A673 (cell line): ENCODE results near the gene CBLC. TPM values are rescaled to one million over a fixed set of nuclear protein-coding genes. Genes with fewer than 3 reads are reported as not detected.

Source experiments
- BruUV-seq: library from RNA; stranded (reverse); fragments of 400-500 nt; replicated peaks from 2 replicates; lab custom pipeline; 2021; lab: Mats Ljungman, UMichigan
- CTCF ChIA-PET: fragments of 300-600 bp; sonication (Branson Sonifier 250); formaldehyde crosslinking; loops from one replicate; lab custom pipeline; 2022; ENCODE audit warnings: antibody characterized with exemption; lab: Charles Lee
- POLR2A ChIA-PET: fragments of 300-600 bp; sonication (Branson Sonifier 250); formaldehyde crosslinking; loops from one replicate; lab custom pipeline; 2022; ENCODE audit warnings: antibody characterized with exemption; ENCODE audit not compliant: low non-redundant PET; lab: Charles Lee
- DNase-seq: peaks from one replicate; pipeline ENCODE4 v3.0.0-alpha.2; 2015; ENCODE audit warnings: low spot score
- H3K27ac ChIP-seq: fragments of 200-600 bp; sonication (generic); 2 replicates; pipeline ENCODE4 v1.5.1; 2016; ENCODE audit warnings: mixed run types, low read depth, mild to moderate bottlenecking, mixed read lengths, antibody characterized with exemption, low read length; ENCODE audit not compliant: poor library complexity, severe bottlenecking
- H3K27me3 ChIP-seq: fragments of 200-600 bp; sonication (generic); replicated peaks from 2 replicates; pipeline ENCODE4 v1.6.1; 2017; ENCODE audit warnings: mixed run types, low read depth, mild to moderate bottlenecking, mixed read lengths, antibody characterized with exemption, low read length; ENCODE audit not compliant: insufficient read depth, poor library complexity
- H3K36me3 ChIP-seq: fragments of 200-600 bp; sonication (generic); 2 replicates; pipeline ENCODE4 v1.6.1; 2016; ENCODE audit warnings: mixed run types, mild to moderate bottlenecking, mixed read lengths, antibody characterized with exemption, low read length; ENCODE audit not compliant: insufficient read depth, poor library complexity, severe bottlenecking
- H3K4me1 ChIP-seq: fragments of 200-600 bp; sonication (generic); 2 replicates; pipeline ENCODE4 v1.6.1; 2017; ENCODE audit warnings: mixed run types, mild to moderate bottlenecking, mixed read lengths, antibody characterized with exemption, low read length; ENCODE audit not compliant: insufficient read depth, poor library complexity, severe bottlenecking
- H3K4me3 ChIP-seq: fragments of 200-600 bp; sonication (generic); 2 replicates; pipeline ENCODE4 v1.5.1; 2016; ENCODE audit warnings: low read depth, mixed run types, mild to moderate bottlenecking, mixed read lengths, low read length; ENCODE audit not compliant: poor library complexity, severe bottlenecking
- H3K9me3 ChIP-seq: fragments of 200-600 bp; sonication (generic); 2 replicates; pipeline ENCODE4 v1.6.1; 2016; ENCODE audit warnings: mixed run types, low read depth, mild to moderate bottlenecking, mixed read lengths, antibody characterized with exemption, low read length; ENCODE audit not compliant: poor library complexity, severe bottlenecking
- EZH2 ChIP-seq: fragments of 200-600 bp; sonication (generic); IDR thresholded peaks from 2 replicates; pipeline ENCODE4 v1.6.1; 2017; ENCODE audit warnings: borderline replicate concordance, low read depth, mild to moderate bottlenecking, mixed read lengths, antibody characterized with exemption, low read length; ENCODE audit not compliant: poor library complexity, severe bottlenecking
- intact Hi-C: fragments of 100-400 bp; cut with micrococcal nuclease; formaldehyde crosslinking; loops from one replicate; pipeline ENCODE4 v1.10.0; 2022; ENCODE audit not compliant: unreplicated experiment
- total RNA-seq: library from RNA; stranded (reverse); gene quantifications from 2 replicates; pipeline ENCODE4 v1.2.3, GENCODE V29; 2021
- TF ChIP-seq, protein P1 (sequence below): fragments of 300-800, 200-600 bp; sonication (generic); conservative IDR thresholded peaks from 2 replicates; pipeline ENCODE4 v1.5.1; 2017; ENCODE audit warnings: low read depth, mild to moderate bottlenecking, antibody characterized with exemption, low read length, moderate library complexity, mixed read lengths

The CBLC gene
- total RNA-seq, 1 experiment from 2014 or later, result not detected

DNA sequence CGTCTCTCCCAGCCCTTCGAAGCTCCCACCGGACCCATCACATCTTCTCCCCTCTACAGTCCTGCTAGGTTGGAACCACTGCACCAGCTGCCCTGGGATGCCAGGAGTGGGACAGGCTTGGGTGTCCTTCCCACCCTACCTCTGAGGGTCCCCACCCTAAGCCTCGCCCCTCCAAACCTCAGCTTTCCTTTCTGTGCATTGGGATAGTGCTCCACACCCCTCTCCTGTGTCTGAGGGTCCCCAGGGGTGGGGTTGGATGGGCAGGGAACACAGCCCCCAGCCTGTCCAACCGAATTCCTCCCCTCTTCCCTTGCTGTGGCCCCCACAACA is 31.1 kb upstream of the CBLC start:
- peaks cover 35% of the 10 kb centered on the region for H3K4me1 ChIP-seq
- intact Hi-C loops, result no loop called here
- POLR2A ChIA-PET, result no interaction called here

DNA sequence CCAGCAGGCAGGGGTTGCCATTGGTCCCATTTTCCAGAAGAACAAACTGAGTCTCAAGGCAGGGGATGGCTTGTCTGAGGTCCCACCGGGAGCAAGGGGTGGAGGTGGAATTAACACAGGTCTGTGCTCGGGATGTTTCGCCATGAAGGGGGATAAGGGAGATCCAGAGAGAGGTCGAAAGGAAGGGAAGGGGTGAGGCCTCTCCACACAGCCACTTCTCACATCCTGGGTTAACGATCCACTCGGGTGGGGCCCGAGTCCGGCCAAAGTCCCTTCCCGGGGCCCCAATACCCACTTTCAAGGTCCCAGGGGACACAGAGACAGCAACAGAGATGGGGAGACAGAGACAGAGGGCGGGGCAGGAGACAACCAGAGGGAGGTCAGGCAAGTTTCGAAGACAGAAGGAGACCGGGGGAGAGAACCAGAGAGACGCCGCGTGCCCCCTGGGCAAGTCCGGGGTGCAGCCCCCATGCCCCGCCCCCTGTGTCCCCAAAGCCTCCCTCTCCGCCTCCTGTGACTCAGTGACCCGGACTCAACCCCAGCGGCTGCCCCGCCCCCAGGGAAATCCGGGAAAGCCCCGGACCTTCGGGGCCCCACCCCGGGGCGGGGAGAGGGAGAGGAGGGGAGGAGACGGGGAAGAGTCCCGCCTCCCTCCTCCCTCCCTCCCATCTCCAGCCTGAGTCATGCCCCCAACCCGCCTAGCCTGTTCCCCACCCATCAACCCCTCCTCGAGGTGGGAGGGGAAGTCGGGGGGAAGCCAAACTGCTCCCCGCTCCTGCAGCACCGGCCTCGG is 30.5 kb upstream of the CBLC start:
- ChIA-PET CTCF (no interaction called here), POLR2A (no interaction called here)
- peak; percentile 91 for DNase-seq
- BruUV-seq, result no TSS peak
- H3K4me1 ChIP-seq, result peaks cover 30% of the 10 kb centered on the region
- TF ChIP-seq, protein P1, sequence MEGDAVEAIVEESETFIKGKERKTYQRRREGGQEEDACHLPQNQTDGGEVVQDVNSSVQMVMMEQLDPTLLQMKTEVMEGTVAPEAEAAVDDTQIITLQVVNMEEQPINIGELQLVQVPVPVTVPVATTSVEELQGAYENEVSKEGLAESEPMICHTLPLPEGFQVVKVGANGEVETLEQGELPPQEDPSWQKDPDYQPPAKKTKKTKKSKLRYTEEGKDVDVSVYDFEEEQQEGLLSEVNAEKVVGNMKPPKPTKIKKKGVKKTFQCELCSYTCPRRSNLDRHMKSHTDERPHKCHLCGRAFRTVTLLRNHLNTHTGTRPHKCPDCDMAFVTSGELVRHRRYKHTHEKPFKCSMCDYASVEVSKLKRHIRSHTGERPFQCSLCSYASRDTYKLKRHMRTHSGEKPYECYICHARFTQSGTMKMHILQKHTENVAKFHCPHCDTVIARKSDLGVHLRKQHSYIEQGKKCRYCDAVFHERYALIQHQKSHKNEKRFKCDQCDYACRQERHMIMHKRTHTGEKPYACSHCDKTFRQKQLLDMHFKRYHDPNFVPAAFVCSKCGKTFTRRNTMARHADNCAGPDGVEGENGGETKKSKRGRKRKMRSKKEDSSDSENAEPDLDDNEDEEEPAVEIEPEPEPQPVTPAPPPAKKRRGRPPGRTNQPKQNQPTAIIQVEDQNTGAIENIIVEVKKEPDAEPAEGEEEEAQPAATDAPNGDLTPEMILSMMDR, result no peak
- TF ChIP-seq EZH2, result no peak
- peak overlapping the region; percentile 74 for H3K27ac ChIP-seq
- no peaks in the 10 kb centered on the region for H3K36me3 ChIP-seq
- H3K4me3 ChIP-seq, result peak overlapping the region; percentile 67
- intact Hi-C loops, result no loop called here
- H3K9me3 ChIP-seq, result no peaks in the 10 kb centered on the region
- no peaks in the 10 kb centered on the region for H3K27me3 ChIP-seq

More for the DNA sequence above, 31.1 kb upstream of the CBLC start:
- Histone ChIP-seq H3K4me3 (no peak overlapping the region), H3K27me3 (no peaks in the 10 kb centered on the region), H3K36me3 (no peaks in the 10 kb centered on the region), H3K9me3 (no peaks in the 10 kb centered on the region), H3K27ac (no peak overlapping the region)
- TF ChIP-seq, protein P1, result no peak
- TF ChIP-seq EZH2, result no peak
- CTCF ChIA-PET, result no interaction called here
- DNase-seq, result no peak
- no TSS peak for BruUV-seq

DNA sequence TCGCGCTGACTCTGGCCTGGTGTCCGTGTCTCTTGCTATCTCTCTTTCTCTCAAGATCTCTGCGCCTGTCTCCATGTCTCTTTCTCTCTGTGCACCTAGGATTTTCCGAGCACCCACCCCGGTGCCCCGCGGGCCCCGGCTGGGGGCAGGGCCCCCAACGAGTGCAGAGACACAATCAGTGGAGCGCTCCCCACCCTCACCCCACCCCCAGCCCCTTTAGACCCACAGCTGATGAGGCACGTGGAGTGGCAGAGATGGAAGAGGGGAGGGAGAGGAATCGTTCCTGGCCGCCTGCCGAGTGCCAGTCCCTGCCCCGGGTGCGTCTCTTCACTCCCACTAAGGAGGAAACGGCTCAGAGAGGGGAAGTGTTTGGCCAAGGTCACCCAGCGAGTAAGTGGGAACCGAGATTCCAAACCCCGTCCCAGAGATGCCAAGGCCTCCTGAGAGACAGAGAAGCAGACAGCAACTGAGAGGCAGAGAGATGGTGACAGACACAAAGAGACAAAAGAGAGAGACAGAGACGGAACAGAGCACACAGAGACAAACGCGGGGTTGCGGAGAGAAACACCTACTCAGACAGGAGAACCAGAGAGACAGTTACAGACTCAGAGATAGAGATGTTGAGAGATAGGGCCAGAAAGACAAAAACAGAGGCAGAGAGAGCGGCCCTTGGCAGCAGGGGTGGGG is 29.8 kb upstream of the CBLC start:
- BruUV-seq, result no TSS peak
- POLR2A ChIA-PET, result no interaction called here
- peak; percentile 70 for DNase-seq
- Histone ChIP-seq H3K27me3 (no peaks in the 10 kb centered on the region), H3K27ac (peak overlapping the region; percentile 74), H3K4me3 (peak overlapping the region; percentile 67), H3K36me3 (no peaks in the 10 kb centered on the region), H3K4me1 (peaks cover 25% of the 10 kb centered on the region), H3K9me3 (no peaks in the 10 kb centered on the region)
- intact Hi-C loops, result no loop called here
- CTCF ChIA-PET, result interaction anchor here (0.6 kb wide), 1 partner anchor 159 kb away, joined by 3 read pairs; no protein-coding TSS in a partner anchor
- no peak for TF ChIP-seq EZH2
- TF ChIP-seq, protein P1, result no peak
